ENCODE data around the gene MPG.
"Not testable (repeated sequence)": the region's sequence is repeated elsewhere in the genome, so short reads cannot be mapped to it uniquely, and the experiment has no call there.

The MPG gene, protein sequence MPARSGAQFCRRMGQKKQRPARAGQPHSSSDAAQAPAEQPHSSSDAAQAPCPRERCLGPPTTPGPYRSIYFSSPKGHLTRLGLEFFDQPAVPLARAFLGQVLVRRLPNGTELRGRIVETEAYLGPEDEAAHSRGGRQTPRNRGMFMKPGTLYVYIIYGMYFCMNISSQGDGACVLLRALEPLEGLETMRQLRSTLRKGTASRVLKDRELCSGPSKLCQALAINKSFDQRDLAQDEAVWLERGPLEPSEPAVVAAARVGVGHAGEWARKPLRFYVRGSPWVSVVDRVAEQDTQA

DNA sequence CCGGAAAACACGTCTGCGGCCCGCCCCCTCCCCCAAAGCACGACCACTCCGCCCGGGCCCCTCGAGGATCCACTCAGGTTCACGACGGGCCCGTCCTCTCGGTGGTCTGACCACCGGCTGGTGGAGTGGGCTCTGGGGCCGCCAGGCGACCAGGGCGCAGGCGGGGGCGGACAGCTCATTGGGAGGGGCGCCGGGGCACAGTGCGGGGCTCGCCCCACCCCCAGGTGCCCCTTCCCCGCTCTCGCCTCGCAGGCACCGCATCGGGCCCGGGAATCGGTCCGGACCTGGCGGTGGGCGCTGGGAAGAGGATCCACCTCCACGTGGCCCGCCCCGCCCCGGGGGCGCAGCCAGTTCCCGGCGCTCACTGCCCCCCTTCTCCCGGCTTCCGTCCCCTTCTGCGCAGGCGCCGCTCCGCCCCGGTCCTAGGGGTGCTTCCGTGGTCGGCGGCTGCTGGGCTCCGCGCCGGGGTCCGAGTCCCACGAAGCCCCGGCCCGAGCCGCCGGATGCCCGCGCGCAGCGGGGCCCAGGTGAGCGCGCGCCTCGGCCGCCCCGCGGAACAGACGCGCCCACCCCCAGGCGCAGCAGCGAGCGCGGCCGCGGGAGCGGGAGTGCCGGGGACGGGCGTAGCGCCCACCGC is at the start of gene MPG:
TSS of gene MPG (plus strand) at position 419 of the 637 bp plus-strand sequence. CDS start at position 504, 85 bp downstream.
- no peak for DNase-seq

DNA sequence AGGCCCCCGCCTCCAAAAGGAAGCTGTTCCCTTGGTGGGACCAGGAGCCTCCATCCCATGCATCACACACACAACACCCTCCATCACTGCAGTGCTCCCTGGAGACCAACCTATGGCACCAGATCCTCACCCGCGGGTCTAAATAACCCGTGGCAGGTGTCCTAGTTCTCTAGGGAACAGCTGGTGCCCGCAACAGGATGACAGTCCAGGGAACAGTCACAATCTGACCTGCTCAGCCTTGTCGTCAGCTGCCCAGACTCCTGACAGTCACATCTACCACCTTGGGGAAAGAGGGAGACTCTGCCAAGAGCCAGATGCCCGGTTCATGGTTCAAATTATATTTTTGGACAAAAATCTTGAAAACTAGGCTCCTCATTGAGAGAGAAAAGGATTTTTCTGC is 47.4 kb upstream of the MPG start:
- DNase-seq, result not testable (repeated sequence)

DNA sequence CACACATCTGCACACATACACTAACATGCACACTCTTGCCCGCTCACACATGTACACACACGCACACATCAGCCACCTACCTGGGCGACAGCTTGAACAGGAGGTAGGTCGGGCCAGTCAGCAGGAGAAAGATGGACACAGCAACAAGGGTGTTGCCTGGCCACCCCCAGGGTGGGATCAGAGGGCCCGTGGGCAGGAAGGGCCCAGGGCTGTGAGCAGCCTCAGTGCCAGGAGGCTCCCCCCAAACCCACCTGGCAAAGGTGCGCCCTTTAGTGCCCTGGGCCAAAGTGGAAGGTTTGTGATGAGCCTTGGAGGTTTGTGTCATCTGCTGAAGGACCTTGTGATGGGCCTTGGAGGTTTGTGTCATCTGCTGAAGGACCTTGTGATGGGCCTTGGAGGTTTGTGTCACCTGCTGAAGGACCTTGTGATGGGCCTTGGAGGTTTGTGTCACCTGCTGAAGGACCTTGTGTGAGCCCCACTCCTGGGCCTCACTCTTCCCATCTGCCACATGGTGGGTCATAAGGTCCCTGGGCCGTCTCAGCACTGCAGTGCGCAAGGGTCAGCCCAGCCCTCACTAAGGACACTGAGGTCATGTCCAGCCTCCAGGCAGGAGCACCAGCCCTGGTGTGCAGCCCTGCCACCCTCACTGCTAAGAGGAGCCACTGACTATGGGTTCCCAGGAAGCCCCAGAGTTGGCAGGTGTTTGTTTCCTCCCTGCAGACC is 44.7 kb upstream of the MPG start:
- not testable (repeated sequence) for DNase-seq

DNA sequence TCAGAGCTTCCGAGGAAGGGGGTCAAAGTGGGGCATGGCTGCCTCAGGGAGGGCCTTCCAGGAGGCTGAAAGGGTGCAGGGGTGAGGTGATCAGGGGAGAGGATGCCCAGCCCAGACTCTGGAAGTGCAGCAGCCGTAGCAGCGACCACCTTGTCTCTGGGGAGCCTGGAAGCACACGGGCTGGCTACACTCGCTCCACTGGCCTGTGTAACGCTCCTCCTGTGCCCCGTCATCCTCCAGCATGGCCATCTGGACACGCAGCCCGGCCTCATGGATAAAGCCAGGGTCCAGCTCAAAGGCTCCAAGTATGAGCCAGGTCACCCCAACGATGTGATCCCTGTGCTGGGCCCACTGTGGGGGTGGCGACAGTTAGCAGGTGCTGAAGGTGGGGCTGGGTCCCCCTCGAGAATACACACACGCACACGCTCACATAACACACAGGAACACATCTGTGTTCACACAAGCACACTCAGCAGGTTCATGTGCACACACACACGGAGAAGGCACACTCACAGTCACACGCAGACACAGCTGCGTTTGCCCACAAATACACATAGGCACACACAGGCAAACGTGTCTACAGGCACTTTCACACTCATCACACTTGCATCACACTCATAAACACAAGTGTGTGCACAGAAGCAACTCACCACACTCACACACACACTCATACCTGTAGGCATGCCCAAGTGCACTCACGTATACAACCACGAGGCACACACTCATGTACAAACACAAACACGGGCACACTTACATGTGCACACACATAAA is 44.0 kb upstream of the MPG start:
- DNase-seq, result no peak

DNA sequence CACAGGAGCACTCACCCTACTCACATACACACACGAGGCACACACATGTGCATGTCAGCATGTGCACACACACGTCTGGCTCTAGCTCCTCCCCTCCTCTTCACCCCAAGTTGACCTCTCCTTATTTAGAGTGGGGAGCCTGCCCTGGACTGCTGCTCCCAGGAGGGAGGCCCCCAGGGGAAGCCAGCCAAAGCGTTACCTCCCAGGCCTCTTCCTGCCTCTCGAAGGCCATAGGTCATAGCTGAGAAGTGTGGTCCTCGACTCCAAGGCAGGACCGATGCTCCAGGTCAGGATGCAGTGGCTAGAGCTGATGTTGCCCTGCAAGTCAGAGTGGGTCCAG is 43.4 kb upstream of the MPG start:
- no peak for DNase-seq

DNA sequence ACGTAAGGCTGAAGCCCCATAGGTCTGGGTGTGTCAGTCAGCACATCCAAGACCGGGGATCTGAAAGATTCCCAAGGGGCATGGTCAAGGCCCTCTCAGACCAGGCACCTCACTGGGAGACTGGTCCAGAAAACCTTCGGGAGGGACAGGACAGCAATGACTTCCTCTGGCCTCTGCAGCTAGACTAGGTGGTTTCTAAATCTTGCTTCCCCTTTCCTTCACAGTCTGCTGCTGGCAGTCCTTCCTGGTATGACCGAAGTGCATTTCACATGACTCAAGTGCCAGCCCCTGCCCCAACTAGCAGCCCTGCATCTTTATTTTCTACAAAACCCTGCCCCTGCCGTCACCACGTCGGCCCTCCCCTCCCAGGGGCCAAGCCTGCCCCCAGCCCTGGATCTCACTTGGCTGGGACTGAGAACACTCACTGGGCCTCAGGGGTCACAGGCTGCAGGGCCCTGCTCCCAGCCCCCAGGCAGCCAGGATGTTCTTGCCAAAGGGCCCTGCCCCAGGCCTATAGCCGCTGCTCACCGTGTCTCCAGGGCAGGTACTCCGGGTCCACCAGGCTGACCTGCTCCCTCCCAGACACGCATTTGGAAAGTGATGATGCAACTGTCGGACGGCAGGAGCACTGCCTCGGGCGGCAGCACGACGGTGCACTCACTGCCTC is 42.9 kb upstream of the MPG start:
- DNase-seq, result no peak

DNA sequence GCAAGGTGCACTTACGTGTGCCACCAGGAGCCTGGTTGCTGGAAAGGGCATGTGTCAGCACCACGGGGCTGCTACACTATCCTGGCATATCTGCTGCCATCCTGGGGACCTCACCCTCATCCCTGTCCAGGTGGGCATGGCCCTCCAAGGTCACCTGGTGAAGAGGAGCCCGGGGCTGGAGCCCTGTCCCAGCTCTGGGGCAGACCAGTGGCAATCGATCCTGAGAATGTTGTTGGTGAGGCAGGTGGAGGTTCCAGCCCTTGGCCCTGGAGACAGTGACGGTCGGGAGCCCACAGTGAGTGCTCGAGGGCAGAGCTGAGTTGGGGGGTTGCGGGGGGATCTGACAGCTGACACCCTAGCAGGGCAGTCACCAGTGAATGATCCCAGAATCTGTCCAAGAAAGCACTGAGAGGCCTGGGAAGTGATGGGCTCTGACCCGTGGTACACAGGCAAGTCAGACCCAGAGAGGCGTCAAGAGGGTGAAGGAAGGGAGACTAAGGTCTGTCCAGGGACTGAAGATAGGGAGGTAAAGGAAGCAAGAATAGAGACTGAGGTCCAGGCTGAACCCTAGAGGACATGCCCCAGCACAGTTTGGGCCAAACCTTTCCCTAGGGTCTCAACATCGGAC is 42.2 kb upstream of the MPG start:
- DNase-seq, result no peak

DNA sequence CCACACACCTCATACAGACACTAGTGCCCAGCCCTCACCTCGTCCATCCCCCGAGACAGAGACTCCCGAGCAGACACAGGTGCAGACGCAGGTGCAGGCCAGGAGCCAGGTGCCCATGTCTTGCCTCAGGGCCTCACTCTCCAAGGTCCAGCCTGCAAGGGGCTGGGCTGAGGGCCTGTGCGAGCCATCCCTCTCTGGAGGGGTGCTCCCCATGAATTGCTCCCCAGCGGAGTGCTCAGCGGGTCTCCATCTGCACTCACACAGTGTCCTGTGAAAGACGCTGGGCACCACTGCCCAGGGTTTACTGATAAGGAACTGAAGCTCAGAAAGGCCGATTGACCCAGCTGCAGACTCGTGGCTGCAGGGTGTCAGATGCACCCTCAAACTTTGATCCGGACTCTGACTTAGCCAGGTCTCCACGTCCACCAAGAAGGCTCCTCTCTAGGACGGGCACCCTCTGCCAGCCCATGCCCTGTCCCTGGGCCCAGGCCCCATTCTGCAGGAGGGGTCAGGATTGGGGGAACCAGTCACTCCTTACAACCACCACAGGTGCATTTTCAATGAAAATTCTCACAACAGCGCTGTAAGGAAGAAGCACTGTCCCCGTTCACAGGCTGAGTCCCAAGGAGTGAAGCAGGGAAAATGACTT is 41.6 kb upstream of the MPG start:
- no peak for DNase-seq

DNA sequence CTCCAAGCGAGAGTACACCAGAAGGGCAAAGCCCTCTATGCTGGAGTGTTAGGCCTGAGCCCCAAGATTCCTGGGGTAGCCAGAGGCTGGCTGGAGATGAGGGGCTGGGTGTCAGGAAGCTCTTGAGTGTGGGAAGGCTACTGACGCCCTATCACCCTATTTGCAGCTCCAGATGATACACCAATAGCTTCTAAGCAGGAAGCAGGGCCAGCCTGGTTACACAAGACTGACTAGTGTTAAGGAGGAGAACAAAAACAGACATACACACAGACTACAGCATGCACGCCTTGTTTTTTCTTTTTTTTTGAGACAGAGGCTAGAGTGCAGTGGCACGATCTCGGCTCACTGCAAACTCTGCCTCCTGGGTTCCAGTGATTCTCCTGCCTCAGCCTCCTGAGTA is 40.5 kb upstream of the MPG start:
- DNase-seq, result no peak

DNA sequence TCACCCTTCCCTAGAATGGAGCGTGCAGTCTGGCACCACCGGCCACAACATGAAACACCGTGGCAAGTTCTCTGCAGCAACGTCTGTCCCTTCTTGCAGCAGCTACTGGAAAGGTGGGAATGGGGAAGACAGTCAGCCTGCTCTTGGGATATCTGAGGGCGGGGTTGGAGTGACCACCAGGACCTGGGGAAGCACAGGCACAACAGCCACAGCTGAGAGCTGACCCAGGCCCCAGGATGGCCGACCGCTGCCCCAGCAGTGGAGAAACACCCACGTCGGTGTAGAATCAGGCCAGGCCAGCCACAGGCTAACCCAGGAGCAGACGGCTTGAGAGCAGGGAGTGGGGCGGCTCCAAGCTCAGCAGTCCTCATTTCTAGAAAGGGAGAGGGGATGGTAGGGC is 39.8 kb upstream of the MPG start:
- not testable (repeated sequence) for DNase-seq

DNA sequence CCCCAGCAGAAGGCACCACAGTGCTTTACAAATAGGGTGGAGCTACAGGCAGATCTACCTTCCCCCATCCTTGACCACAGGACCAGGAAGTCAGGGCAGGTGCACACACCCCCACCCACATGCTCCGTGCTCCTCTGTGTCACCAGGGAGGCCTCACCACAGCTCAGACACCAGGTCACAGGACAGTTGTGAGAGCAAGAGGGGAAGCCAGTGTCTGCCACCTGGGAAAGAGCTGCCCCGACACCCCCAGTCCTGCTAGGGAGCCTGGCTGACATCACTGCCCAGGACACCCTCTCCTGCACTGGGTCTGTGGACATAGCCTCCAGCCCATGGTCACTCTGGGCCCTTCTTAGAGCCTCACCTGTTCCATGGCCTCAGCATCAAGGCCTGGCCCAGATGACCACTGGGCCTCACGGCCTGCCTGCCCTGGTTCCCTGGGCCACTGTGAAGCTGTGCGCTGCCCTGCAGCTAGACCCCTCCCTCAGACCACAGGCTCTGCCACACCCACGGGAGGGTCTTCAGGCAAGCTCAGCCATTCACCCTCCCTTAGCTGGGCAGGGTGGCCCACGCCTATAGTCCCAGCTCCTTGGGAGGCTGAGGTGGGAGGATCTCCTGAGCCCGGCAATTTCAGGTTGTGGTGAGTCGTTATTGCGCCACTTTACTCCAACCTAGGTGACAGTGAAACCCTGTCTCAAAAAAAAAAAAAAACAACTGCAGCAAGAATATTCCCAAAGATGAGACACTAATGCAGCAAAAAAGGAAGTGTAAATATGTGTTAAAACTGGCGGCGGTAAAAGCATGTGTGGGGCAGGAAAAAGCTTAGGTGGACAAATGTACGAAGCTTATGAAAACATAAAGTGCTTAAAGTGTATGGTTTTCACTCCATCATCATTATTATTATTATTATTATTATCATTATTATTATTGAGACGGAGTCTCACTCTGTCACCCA is 38.8 kb upstream of the MPG start:
- no peak for DNase-seq

DNA sequence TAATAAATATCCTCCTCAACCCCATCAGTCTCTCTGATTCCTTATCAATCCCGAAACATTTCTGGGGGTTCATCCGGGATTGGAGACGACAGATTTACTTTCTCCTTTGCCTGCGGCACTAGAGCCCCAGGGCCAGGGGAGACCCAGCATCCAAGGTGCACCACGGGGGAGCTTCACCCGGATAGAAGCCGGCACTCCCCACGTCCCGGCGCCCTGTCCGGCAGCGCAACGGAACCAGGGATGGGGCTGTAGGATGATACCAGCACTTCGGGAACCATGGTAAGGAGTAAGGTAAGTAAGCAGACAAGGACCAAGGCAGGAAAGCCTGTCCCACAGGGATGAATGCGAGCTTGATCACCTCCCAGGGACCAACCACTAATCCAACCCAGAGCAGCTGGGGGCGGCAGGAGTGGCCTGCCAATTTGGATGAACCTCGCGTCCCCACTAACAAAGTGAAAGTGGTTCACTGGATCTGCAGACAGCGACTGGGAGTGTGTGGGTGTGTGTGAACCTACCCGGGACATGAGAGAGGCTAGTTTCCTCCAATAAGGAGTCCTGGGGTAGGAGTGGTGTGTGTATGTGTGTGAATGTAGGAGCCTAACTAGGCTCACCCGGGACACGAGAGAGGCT is 36.5 kb upstream of the MPG start:
- DNase-seq, result no peak

DNA sequence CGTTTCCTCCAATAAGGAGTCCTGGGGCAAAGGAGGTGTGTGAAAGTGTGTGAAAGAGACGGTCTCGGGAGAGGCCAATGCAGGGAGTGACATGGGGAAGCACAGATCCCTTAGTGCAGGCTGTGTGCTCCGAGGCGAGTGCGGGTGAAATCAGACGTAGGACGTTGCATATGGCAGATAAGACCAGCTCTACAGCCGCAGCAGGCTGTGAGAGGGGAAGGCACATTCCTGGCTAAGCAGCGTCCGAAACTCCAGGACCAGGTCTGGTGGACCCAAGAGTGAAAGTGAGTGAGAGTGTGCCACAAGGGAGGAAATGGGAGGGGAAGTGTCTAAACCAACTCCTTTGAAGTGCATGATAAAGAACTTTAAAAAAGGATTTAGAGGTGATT is 36.0 kb upstream of the MPG start:
- DNase-seq, result no peak

DNA sequence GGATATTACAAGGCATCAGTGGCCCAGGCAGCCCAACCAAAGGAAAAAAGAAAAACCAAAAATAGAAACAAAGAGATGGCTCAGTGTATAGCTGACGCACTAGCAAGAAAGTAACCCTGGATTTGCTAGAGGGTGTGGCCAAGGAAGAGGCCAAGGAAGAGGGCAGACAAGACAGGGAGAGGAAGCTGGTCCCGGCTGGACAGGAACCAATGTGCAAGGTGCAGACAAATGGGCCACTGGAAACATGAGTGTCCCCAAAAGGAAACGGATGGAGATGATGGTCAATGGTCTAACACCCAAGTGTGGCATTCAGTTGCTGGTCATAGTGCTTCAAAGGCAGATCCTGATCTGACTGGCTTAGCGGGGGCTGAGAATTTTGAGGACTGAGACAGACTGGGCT is 35.3 kb upstream of the MPG start:
- DNase-seq, result no peak

DNA sequence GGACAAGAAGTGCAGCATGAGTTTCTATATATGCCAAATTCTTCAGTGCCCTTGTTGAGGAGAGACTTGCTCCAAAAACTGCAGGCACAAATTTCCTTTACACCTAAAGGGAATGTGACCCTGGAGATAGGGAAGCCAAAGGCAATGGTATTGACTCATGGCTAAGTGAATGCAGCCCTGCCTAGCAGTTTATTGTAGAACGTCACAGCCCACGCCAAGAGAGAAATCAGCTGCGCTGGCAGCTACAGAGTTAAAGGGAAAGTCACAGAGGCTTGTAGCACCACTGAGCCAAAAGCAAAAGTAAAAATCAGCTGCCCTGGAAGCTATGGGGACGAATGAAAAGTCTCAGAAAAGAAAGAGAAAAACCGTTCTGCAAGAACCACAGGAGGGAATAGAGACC is 34.7 kb upstream of the MPG start:
- no peak for DNase-seq

DNA sequence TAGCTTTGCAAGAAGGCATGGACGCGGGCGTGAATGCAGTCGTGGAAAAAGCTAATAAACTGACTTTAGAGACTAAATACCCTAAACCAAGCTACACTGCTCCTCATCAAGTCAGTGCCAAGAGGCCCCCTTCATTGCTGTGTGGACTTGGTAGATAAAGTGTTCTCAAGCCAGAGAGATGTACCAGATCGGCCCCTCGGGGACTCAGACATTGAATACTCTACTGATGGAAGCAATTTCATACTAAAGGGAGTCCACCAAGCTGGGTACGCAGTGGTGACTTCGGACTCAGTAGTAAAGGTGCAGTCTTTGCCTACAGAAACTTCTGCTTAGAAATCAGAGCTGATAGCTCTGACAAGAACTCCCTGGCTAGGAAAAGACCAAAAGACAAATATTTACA is 33.4 kb upstream of the MPG start:
- DNase-seq, result no peak

DNA sequence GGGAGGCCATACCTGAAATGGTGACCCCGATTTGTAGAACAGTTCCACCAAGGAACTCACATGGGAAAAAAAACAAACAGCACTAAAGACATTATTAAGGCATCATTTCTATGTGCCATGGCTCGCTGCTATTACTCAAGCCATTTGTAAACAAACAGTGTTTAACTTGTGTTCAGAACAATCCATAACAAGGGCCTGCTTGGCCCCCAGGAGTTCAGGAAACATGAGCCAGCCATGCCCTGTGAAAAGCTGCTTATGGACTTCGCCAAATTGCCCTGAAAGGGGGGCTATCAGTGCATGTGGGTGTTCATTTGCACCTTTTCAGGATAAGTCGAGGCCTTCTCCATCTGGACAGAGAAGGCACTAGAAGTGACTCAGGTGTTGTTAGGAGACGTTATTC is 32.6 kb upstream of the MPG start:
- DNase-seq, result no peak

DNA sequence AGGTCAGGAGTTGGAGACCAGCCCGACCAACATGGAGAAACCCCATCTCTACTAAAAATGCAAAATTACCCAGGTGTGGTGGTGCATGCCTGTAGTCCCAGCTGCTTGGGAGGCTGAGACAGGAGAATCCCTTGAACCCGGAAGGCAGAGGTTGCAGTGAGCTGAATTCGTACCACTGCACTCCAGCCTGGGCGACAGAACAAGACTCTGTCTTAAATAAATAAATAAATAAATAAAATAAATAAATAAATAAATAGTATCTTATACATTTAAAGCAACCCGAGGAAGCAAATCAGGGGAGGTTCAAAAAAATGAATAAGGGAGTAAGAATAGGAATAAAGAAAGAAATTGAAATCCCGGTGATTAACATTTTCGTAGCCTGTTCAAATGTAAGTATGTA is 31.5 kb upstream of the MPG start:
- not testable (repeated sequence) for DNase-seq

DNA sequence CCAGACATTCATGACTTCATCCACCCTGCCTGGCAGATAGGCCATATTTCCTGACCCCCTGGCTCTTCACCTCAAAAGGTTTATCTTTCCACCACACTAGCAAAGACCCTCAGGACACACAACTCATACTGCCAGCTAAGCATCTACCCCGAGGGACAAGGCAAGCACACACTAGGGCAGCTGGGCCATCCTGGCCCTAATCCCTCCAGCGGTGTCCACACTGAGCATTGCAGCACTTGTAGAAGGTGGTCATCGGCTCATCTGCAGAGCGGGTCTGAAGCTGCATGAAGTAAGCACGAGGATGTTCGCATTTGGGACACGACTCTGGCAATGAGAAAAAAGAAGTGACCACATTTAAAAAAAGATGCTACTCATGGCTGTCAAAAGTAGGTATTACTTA is 30.8 kb upstream of the MPG start:
- DNase-seq, result no peak

Measured in NCI-H1417 treated with DMSO at 0.1 percent for 48 hours (cell line).